ENCODE results near the gene KRTAP10-9.

Gene KRTAP10-9

DNA sequence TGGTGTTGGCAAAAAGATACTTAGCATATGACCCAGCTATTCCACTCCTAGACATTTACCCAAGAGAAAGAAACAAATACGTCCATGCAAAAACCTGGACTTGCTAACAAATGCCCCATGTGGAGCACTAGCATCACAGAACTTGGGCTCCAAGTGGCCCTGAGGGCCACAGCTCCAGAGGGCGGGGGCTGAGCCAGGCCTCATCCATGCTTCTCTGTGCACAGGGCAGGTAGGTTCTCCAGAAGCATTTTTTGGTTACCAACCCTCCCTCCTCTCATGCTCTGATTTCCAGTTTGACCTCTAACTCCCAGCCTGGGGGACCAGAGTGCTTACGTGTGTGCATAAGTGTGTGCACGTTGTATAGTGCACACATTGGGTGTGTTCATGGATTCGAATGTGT lies 37.8 kb downstream of the KRTAP10-9 start:
- DNase-seq (ENCODE audit: low read depth) = no peak

DNA sequence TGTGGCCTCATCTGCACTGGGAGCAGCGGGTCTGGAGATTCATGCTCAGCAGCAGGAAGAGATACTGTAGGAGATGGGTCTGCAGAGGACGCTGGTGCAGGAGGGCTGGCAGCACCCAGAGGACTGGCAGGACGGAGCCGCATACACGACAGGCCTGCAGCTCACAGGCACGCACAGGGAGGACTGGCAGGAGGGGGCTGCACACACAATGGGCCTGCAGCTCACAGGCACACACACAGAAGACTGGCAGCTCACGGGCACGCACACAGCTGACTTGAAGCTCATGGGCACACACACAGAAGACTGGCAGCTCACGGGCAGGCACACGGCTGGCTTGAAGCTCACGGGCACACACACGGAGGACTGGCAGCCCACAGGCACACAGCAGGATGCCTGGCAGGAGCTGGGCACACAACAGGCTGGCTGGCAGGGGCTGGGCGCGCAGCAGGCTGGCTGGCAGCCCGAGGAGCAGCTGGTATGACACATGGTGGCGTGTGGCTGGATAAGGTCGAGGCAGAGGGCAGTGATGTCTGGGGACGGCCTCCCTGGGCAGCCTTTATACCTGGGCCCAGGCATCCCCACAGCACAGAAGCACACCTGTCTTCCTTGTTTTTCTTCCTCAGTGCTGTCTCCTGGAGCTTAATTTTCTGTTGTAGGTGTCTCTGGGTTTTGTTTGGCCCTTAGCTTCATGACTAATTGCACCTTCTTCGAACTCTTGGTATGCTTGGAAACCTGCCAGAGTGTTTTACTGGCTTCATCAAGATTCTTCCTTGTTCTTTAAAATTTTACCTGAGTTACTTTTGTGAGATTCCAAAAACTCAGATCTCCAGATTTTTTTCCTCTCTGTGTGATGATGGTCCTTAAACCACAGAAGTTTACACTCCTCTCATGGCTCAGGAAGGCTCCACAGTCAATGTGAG lies 39.8 kb downstream of the KRTAP10-9 start, which contains the start of gene KRTAP12-2:
Gene KRTAP12-2 (minus strand): TSS at position 527 of the 920 bp plus-strand sequence. CDS start 41 bp downstream, at position 486.
- no peak for DNase-seq (ENCODE audit: low read depth)

DNA sequence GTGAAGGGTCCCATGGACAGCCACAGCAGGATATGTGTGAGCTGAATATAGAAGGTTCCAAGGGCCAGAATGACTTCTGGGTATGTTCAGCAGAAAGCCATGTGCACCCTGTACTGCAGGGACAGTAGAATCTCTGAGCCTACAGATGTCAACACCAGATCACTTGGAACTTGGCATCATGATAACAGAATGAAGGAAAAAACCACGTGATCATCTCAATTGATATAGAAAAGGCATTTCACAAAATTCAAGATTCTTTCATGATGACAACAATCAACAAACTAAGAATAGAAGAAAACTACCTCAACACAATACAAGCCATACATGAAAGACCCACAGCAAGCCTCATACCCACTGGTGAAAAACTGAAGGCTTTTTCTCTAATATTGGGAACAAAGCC lies 40.7 kb downstream of the KRTAP10-9 start:
- DNase-seq (ENCODE audit: low read depth) = no peak

GRCh38 chr21:44670642-44671432 lies 43.9 kb downstream of the KRTAP10-9 start:
- no peak for DNase-seq (ENCODE audit: low read depth)

DNA sequence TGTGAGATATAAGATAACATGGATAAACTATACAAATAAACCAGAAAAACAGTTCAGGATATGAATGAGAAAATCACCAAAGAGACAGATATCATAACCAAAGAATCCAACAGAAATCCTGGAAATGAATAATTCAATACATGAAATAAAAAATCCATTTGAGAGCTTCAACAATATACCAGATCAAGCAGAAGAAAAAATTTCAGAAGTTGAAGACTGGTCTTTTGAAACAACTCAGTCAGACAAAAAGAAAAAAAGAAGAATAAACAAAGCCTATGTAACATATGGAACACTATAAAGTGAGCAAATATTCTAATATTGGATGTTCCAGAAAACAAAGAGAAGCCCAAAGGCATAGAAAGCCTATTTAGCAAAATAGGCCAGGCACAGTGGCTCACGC lies 45.0 kb downstream of the KRTAP10-9 start:
- no peak for DNase-seq (ENCODE audit: low read depth)

DNA sequence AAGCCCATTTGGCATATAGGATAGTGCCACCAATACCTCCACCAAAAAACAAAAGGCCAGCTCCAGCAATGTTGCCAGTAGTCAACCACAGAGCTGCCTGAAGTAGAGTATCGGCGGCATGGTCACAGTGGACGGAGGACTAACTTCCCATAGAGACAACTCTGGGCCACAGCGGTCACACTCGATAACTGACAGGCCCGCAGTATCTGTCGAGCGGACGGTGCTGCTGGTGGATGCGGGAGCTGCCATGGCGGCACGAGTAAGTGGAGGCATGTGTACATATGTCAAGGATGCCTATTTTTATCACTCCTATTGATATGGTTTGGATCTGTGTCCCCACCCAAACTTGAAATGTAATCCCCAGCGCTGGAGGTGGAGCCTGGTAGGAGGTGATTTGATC lies 51.0 kb downstream of the KRTAP10-9 start:
- no peak for DNase-seq (ENCODE audit: low read depth)

Data from amniotic epithelial cell (primary cell).